WTC11 (cell line): ENCODE data around the gene KMT2A. TPM values are rescaled to one million over a fixed set of nuclear protein-coding genes. Genes with fewer than 3 reads are reported as not detected.
"Not testable (repeated sequence)": the region's sequence is repeated elsewhere in the genome, so short reads cannot be mapped to it uniquely, and the experiment has no call there.

Experiments
- ATAC-seq: fragments of 200-7000 bp; cut with Tn5 transposase; 2 replicates; pipeline ENCODE4 v1.10.0; 2021; ENCODE audit warnings: mild to moderate bottlenecking, moderate library complexity
- CTCF ChIA-PET: fragments of 300-600 bp; sonication (Branson Sonifier 250); formaldehyde crosslinking; loops from one replicate; lab custom pipeline; 2021; ENCODE audit warnings: antibody characterized with exemption; lab: Charles Lee
- POLR2A ChIA-PET: fragments of 350-600 bp; sonication (Branson Sonifier 250); formaldehyde crosslinking; loops from one replicate; lab custom pipeline; 2021; ENCODE audit warnings: antibody characterized with exemption; lab: Charles Lee
- DNase-seq: peaks from one replicate; pipeline ENCODE4 v3.0.0; 2021; ENCODE audit warnings: low spot score
- H3K27ac Mint-ChIP-seq: 2 replicates; pipeline ENCODE4 v1.8.0; 2021; ENCODE audit warnings: mixed read lengths
- H3K27me3 Mint-ChIP-seq: 2 replicates; pipeline ENCODE4 v1.8.0; 2021; ENCODE audit warnings: low read depth, mild to moderate bottlenecking, moderate library complexity, mixed read lengths
- H3K36me3 Mint-ChIP-seq: 2 replicates; pipeline ENCODE4 v1.8.0; 2021; ENCODE audit warnings: mixed read lengths
- H3K4me1 Mint-ChIP-seq: 2 replicates; pipeline ENCODE4 v1.8.0; 2022; ENCODE audit warnings: mixed read lengths
- H3K4me3 Mint-ChIP-seq: 2 replicates; pipeline ENCODE4 v1.8.0; 2021; ENCODE audit warnings: mild to moderate bottlenecking, moderate library complexity, mixed read lengths
- H3K9me3 Mint-ChIP-seq: 2 replicates; pipeline ENCODE4 v1.8.0; 2021; ENCODE audit warnings: mixed read lengths
- CREB1 ChIP-seq: sonication (generic); formaldehyde crosslinking; IDR thresholded peaks from 2 replicates; pipeline ENCODE4 v1.8.0; 2023; ENCODE audit warnings: mild to moderate bottlenecking, missing genetic modification reagents
- ELF4 ChIP-seq: sonication (generic); formaldehyde crosslinking; IDR thresholded peaks from 2 replicates; pipeline ENCODE4 v1.8.1; 2022; ENCODE audit warnings: low read depth, mild to moderate bottlenecking, moderate library complexity, missing genetic modification reagents
- FOXK1 ChIP-seq: sonication (generic); formaldehyde crosslinking; IDR thresholded peaks from 2 replicates; pipeline ENCODE4 v1.8.0; 2022; ENCODE audit warnings: mild to moderate bottlenecking, moderate library complexity, missing genetic modification reagents
- FOXP4 ChIP-seq: sonication (generic); formaldehyde crosslinking; IDR thresholded peaks from 2 replicates; pipeline ENCODE4 v1.8.0; 2022; ENCODE audit warnings: mild to moderate bottlenecking, missing genetic modification reagents
- IRF2 ChIP-seq: sonication (generic); formaldehyde crosslinking; IDR thresholded peaks from 2 replicates; pipeline ENCODE4 v1.8.0; 2022; ENCODE audit warnings: low read depth, missing genetic modification reagents, borderline replicate concordance
- JAZF1 ChIP-seq: fragments of 250-450 bp; sonication (Bioruptor Pico); IDR thresholded peaks from 2 replicates; pipeline ENCODE4 v1.9.0; 2021; ENCODE audit warnings: moderate library complexity, mild to moderate bottlenecking, inconsistent platforms
- MLX ChIP-seq: sonication (generic); formaldehyde crosslinking; IDR thresholded peaks from 2 replicates; pipeline ENCODE4 v1.8.1; 2023; ENCODE audit warnings: mild to moderate bottlenecking, missing genetic modification reagents, moderate library complexity
- NR3C1 ChIP-seq: sonication (generic); formaldehyde crosslinking; conservative IDR thresholded peaks from 2 replicates; pipeline ENCODE4 v1.8.1; 2023; ENCODE audit warnings: low read depth, mild to moderate bottlenecking, missing genetic modification reagents
- TCF7 ChIP-seq: sonication (generic); formaldehyde crosslinking; IDR thresholded peaks from 2 replicates; pipeline ENCODE4 v1.8.0; 2022; ENCODE audit warnings: mild to moderate bottlenecking, low read depth, missing genetic modification reagents, moderate library complexity
- TEAD4 ChIP-seq: sonication (generic); formaldehyde crosslinking; IDR thresholded peaks from 2 replicates; pipeline ENCODE4 v1.8.0; 2022; ENCODE audit warnings: mild to moderate bottlenecking, missing genetic modification reagents
- ZBTB21 ChIP-seq: sonication (generic); formaldehyde crosslinking; IDR thresholded peaks from 2 replicates; pipeline ENCODE4 v1.8.1; 2023; ENCODE audit warnings: mild to moderate bottlenecking, missing genetic modification reagents, borderline replicate concordance
- ZNF317 ChIP-seq: sonication (generic); formaldehyde crosslinking; IDR thresholded peaks from 2 replicates; pipeline ENCODE4 v1.8.1; 2023; ENCODE audit warnings: low read depth, mild to moderate bottlenecking, moderate library complexity, missing genetic modification reagents, borderline replicate concordance
- ZNF416 ChIP-seq: fragments of 250-450 bp; sonication (Bioruptor Pico); IDR thresholded peaks from 2 replicates; pipeline ENCODE4 v1.9.0; 2021; ENCODE audit warnings: mild to moderate bottlenecking, inconsistent platforms
- ZNF423 ChIP-seq: fragments of 250-450 bp; sonication (Bioruptor Pico); IDR thresholded peaks from 2 replicates; pipeline ENCODE4 v2.1.2; 2022; ENCODE audit warnings: mild to moderate bottlenecking, moderate library complexity
- ZNF671 ChIP-seq: fragments of 250-450 bp; sonication (Bioruptor Pico); IDR thresholded peaks from 2 replicates; pipeline ENCODE4 v1.8.0; 2021; ENCODE audit warnings: mild to moderate bottlenecking
- ZSCAN18 ChIP-seq: fragments of 250-450 bp; sonication (Bioruptor Pico); IDR thresholded peaks from 2 replicates; pipeline ENCODE4 v2.1.2; 2022; ENCODE audit warnings: mild to moderate bottlenecking, moderate library complexity
- total RNA-seq: library from RNA; stranded (reverse); gene quantifications from 3 replicates; pipeline ENCODE4 v1.2.3, GENCODE V29; 2021
- TF ChIP-seq, protein P1 (sequence below): sonication (generic); formaldehyde crosslinking; IDR thresholded peaks from 2 replicates; pipeline ENCODE4 v1.8.0; 2022; ENCODE audit warnings: missing genetic modification reagents
- TF ChIP-seq, protein P2 (sequence below): sonication (generic); formaldehyde crosslinking; conservative IDR thresholded peaks from 2 replicates; pipeline ENCODE4 v1.8.1; 2023; ENCODE audit warnings: mild to moderate bottlenecking, low read depth, missing genetic modification reagents, moderate library complexity
- TF ChIP-seq, protein P3 (sequence below): fragments of 250-450 bp; sonication (Bioruptor Pico); IDR thresholded peaks from 2 replicates; pipeline ENCODE4 v1.9.0; 2021; ENCODE audit warnings: mild to moderate bottlenecking

KMT2A gene
- total RNA-seq, 1 experiment from 2014 or later = 59.1 TPM

GRCh38 chr11:118476676-118477075 lies 40.4 kb downstream of the KMT2A start (continued):
- TF ChIP-seq, protein P1, sequence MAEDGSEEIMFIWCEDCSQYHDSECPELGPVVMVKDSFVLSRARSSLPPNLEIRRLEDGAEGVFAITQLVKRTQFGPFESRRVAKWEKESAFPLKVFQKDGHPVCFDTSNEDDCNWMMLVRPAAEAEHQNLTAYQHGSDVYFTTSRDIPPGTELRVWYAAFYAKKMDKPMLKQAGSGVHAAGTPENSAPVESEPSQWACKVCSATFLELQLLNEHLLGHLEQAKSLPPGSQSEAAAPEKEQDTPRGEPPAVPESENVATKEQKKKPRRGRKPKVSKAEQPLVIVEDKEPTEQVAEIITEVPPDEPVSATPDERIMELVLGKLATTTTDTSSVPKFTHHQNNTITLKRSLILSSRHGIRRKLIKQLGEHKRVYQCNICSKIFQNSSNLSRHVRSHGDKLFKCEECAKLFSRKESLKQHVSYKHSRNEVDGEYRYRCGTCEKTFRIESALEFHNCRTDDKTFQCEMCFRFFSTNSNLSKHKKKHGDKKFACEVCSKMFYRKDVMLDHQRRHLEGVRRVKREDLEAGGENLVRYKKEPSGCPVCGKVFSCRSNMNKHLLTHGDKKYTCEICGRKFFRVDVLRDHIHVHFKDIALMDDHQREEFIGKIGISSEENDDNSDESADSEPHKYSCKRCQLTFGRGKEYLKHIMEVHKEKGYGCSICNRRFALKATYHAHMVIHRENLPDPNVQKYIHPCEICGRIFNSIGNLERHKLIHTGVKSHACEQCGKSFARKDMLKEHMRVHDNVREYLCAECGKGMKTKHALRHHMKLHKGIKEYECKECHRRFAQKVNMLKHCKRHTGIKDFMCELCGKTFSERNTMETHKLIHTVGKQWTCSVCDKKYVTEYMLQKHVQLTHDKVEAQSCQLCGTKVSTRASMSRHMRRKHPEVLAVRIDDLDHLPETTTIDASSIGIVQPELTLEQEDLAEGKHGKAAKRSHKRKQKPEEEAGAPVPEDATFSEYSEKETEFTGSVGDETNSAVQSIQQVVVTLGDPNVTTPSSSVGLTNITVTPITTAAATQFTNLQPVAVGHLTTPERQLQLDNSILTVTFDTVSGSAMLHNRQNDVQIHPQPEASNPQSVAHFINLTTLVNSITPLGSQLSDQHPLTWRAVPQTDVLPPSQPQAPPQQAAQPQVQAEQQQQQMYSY (CRISPR knock-in tag) = no peak
- TF ChIP-seq ELF4 (CRISPR knock-in tag) = no peak

- H3K4me3 Mint-ChIP-seq, DNase-seq, H3K27me3 Mint-ChIP-seq, POLR2A ChIA-PET, CTCF ChIA-PET, H3K4me1 Mint-ChIP-seq, ATAC-seq, H3K9me3 Mint-ChIP-seq, H3K27ac Mint-ChIP-seq: not testable (repeated sequence)
- peaks cover 76% of the 10 kb centered on the region for H3K36me3 Mint-ChIP-seq
Measured at GRCh38 chr11:118481238-118481637, 44.9 kb downstream of the KMT2A start.

DNA sequence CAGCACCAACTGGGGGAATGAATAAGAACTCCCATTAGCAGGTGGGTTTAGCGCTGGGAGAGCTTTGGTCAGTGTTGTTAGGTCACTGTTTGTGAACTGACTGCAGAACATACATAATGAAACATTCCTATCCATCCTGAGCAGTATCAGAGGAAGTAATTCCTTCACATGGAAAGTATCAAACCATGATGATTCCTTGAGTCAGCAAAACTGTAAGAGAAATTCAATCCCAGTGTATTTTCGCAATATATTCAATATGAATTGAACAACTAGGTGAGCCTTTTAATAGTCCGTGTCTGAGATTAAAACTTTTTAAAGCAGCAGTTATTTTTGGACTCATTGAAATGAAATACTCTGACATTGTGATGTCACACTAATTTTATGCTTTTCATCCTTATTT lies 48.1 kb downstream of the KMT2A start:
- Mint-ChIP-seq H3K9me3 (no peaks in the 10 kb centered on the region), H3K4me1 (no peaks in the 10 kb centered on the region), H3K27ac (0 out of 2 replicates have a peak overlapping the region, but pooled peaks have one; percentile 23)
- POLR2A ChIA-PET = no interaction called here
- no peak for TF ChIP-seq MLX
- TF ChIP-seq ZSCAN18 (CRISPR knock-in tag) = no peak
- TF ChIP-seq ZNF671 (CRISPR knock-in tag) = no peak
- TF ChIP-seq IRF2 (CRISPR knock-in tag) = no peak
- no peak for TF ChIP-seq ELF4 (CRISPR knock-in tag)
- no peak for TF ChIP-seq FOXP4
- TF ChIP-seq ZNF317 (CRISPR knock-in tag) = no peak
- TF ChIP-seq ZNF423 (CRISPR knock-in tag) = no peak
- no peak for TF ChIP-seq ZNF416 (CRISPR knock-in tag)
- no peak for TF ChIP-seq TCF7 (CRISPR knock-in tag)
- TF ChIP-seq, protein P2, sequence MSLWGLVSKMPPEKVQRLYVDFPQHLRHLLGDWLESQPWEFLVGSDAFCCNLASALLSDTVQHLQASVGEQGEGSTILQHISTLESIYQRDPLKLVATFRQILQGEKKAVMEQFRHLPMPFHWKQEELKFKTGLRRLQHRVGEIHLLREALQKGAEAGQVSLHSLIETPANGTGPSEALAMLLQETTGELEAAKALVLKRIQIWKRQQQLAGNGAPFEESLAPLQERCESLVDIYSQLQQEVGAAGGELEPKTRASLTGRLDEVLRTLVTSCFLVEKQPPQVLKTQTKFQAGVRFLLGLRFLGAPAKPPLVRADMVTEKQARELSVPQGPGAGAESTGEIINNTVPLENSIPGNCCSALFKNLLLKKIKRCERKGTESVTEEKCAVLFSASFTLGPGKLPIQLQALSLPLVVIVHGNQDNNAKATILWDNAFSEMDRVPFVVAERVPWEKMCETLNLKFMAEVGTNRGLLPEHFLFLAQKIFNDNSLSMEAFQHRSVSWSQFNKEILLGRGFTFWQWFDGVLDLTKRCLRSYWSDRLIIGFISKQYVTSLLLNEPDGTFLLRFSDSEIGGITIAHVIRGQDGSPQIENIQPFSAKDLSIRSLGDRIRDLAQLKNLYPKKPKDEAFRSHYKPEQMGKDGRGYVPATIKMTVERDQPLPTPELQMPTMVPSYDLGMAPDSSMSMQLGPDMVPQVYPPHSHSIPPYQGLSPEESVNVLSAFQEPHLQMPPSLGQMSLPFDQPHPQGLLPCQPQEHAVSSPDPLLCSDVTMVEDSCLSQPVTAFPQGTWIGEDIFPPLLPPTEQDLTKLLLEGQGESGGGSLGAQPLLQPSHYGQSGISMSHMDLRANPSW (CRISPR knock-in tag) = no peak
- no peak for TF ChIP-seq TEAD4 (CRISPR knock-in tag)
- no peak for TF ChIP-seq FOXK1 (CRISPR knock-in tag)
- TF ChIP-seq ZBTB21 (CRISPR knock-in tag) = no peak
- TF ChIP-seq NR3C1 = no peak
- no peak for TF ChIP-seq JAZF1 (CRISPR knock-in tag)
- TF ChIP-seq, protein P3, sequence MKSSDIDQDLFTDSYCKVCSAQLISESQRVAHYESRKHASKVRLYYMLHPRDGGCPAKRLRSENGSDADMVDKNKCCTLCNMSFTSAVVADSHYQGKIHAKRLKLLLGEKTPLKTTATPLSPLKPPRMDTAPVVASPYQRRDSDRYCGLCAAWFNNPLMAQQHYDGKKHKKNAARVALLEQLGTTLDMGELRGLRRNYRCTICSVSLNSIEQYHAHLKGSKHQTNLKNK (CRISPR knock-in tag) = no peak
- no peak for TF ChIP-seq CREB1 (CRISPR knock-in tag)
- TF ChIP-seq, all 79 proteins: peak for 0
- no peaks in the 10 kb centered on the region for H3K27me3 Mint-ChIP-seq
- H3K4me3 Mint-ChIP-seq = no peak overlapping the region
- CTCF ChIA-PET = no interaction called here
- ATAC-seq = no peak
- DNase-seq = no peak
- peaks cover 65% of the 10 kb centered on the region for H3K36me3 Mint-ChIP-seq
